ENCODE results near the gene PLSCR4. TPM values are rescaled to one million over a fixed set of nuclear protein-coding genes. Genes with fewer than 3 reads are reported as not detected.

The PLSCR4 gene
- total RNA-seq, 1 donor from 2014 or later: 1.1 TPM

- H3K4me1 Mint-ChIP-seq (ENCODE audit: low read depth, unreplicated experiment): no peaks in the 10 kb centered on the region
- Histone ChIP-seq H3K9me3 (ENCODE audit: insufficient read depth, low read depth, low read length) (no peaks in the 10 kb centered on the region), H3K4me3 (ENCODE audit: insufficient read depth, low read depth, low read length) (no peak overlapping the region), H2AFZ (ENCODE audit: low read depth, low read length) (no peak overlapping the region), H3K4me2 (ENCODE audit: low read length) (no peak overlapping the region), H3K36me3 (ENCODE audit: insufficient read depth, low read length) (no peaks in the 10 kb centered on the region), H3K9ac (ENCODE audit: low read length) (no peak overlapping the region), H3K27me3 (ENCODE audit: insufficient read depth, low read length) (no peaks in the 10 kb centered on the region), H3K27ac (ENCODE audit: low read depth, low read length) (no peak overlapping the region), H3K4me1 (ENCODE audit: insufficient read depth, low read length) (peaks cover 3% of the 10 kb centered on the region), H3K79me2 (ENCODE audit: insufficient read depth, low read length) (no peaks in the 10 kb centered on the region), H4K20me1 (ENCODE audit: insufficient read depth, low read length) (no peaks in the 10 kb centered on the region)
- no peak for TF ChIP-seq EZH2 (IDR thresholded peaks at IDR 0.05; ENCODE audit: insufficient read depth, low read length)
- TF ChIP-seq, protein P1, sequence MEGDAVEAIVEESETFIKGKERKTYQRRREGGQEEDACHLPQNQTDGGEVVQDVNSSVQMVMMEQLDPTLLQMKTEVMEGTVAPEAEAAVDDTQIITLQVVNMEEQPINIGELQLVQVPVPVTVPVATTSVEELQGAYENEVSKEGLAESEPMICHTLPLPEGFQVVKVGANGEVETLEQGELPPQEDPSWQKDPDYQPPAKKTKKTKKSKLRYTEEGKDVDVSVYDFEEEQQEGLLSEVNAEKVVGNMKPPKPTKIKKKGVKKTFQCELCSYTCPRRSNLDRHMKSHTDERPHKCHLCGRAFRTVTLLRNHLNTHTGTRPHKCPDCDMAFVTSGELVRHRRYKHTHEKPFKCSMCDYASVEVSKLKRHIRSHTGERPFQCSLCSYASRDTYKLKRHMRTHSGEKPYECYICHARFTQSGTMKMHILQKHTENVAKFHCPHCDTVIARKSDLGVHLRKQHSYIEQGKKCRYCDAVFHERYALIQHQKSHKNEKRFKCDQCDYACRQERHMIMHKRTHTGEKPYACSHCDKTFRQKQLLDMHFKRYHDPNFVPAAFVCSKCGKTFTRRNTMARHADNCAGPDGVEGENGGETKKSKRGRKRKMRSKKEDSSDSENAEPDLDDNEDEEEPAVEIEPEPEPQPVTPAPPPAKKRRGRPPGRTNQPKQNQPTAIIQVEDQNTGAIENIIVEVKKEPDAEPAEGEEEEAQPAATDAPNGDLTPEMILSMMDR (IDR thresholded peaks at IDR 0.05; ENCODE audit: insufficient read depth, low read depth, low read length): no peak
- FAIRE-seq (no peak), DNase-seq (ENCODE audit: low read depth) (no peak)
- no peaks in the 10 kb centered on the region for H3K27me3 Mint-ChIP-seq (ENCODE audit: low read depth, unreplicated experiment)
- H3K27ac Mint-ChIP-seq (ENCODE audit: unreplicated experiment): no peak overlapping the region
- H3K4me3 Mint-ChIP-seq (ENCODE audit: unreplicated experiment): no peak overlapping the region
- peaks cover 2% of the 10 kb centered on the region for H3K9me3 Mint-ChIP-seq (ENCODE audit: unreplicated experiment)
- no peaks in the 10 kb centered on the region for H3K36me3 Mint-ChIP-seq (ENCODE audit: low read depth, unreplicated experiment)
These were observed 3.0 kb downstream of the PLSCR4 start for GRCh38 chr3:146247911-146248310.

GRCh38 chr3:146246526-146246925 lies 4.4 kb downstream of the PLSCR4 start:
- H3K27ac ChIP-seq (ENCODE audit: low read depth, low read length): no peak overlapping the region
- Mint-ChIP-seq H3K27ac (ENCODE audit: unreplicated experiment) (no peak overlapping the region), H3K4me3 (ENCODE audit: unreplicated experiment) (no peak overlapping the region), H3K4me1 (ENCODE audit: low read depth, unreplicated experiment) (no peaks in the 10 kb centered on the region), H3K36me3 (ENCODE audit: low read depth, unreplicated experiment) (no peaks in the 10 kb centered on the region), H3K27me3 (ENCODE audit: low read depth, unreplicated experiment) (no peaks in the 10 kb centered on the region), H3K9me3 (ENCODE audit: unreplicated experiment) (no peaks in the 10 kb centered on the region)
- no peaks in the 10 kb centered on the region for H3K9me3 ChIP-seq (ENCODE audit: insufficient read depth, low read depth, low read length)
- H4K20me1 ChIP-seq (ENCODE audit: insufficient read depth, low read length): no peaks in the 10 kb centered on the region
- H3K79me2 ChIP-seq (ENCODE audit: insufficient read depth, low read length): no peaks in the 10 kb centered on the region
- no peaks in the 10 kb centered on the region for H3K27me3 ChIP-seq (ENCODE audit: insufficient read depth, low read length)
- no peak for DNase-seq (ENCODE audit: low read depth)
- no peak overlapping the region for H3K4me3 ChIP-seq (ENCODE audit: insufficient read depth, low read depth, low read length)
- no peak overlapping the region for H3K9ac ChIP-seq (ENCODE audit: low read length)
- no peak for TF ChIP-seq EZH2 (IDR thresholded peaks at IDR 0.05; ENCODE audit: insufficient read depth, low read length)
- TF ChIP-seq, protein P1 (IDR thresholded peaks at IDR 0.05; ENCODE audit: insufficient read depth, low read depth, low read length): no peak
- no peaks in the 10 kb centered on the region for H3K4me1 ChIP-seq (ENCODE audit: insufficient read depth, low read length)
- FAIRE-seq: no peak
- H2AFZ ChIP-seq (ENCODE audit: low read depth, low read length): no peak overlapping the region
- H3K4me2 ChIP-seq (ENCODE audit: low read length): no peak overlapping the region
- no peaks in the 10 kb centered on the region for H3K36me3 ChIP-seq (ENCODE audit: insufficient read depth, low read length)

- Histone ChIP-seq H3K27me3 (ENCODE audit: insufficient read depth, low read length) (no peaks in the 10 kb centered on the region), H3K36me3 (ENCODE audit: insufficient read depth, low read length) (no peaks in the 10 kb centered on the region), H3K27ac (ENCODE audit: low read depth, low read length) (no peak overlapping the region), H3K4me3 (ENCODE audit: insufficient read depth, low read depth, low read length) (no peak overlapping the region), H2AFZ (ENCODE audit: low read depth, low read length) (no peak overlapping the region), H3K79me2 (ENCODE audit: insufficient read depth, low read length) (no peaks in the 10 kb centered on the region), H3K4me2 (ENCODE audit: low read length) (no peak overlapping the region), H4K20me1 (ENCODE audit: insufficient read depth, low read length) (no peaks in the 10 kb centered on the region), H3K9ac (ENCODE audit: low read length) (no peak overlapping the region), H3K4me1 (ENCODE audit: insufficient read depth, low read length) (no peaks in the 10 kb centered on the region), H3K9me3 (ENCODE audit: insufficient read depth, low read depth, low read length) (no peaks in the 10 kb centered on the region)
- Mint-ChIP-seq H3K27me3 (ENCODE audit: low read depth, unreplicated experiment) (no peaks in the 10 kb centered on the region), H3K4me3 (ENCODE audit: unreplicated experiment) (no peak overlapping the region), H3K36me3 (ENCODE audit: low read depth, unreplicated experiment) (no peaks in the 10 kb centered on the region), H3K27ac (ENCODE audit: unreplicated experiment) (no peak overlapping the region), H3K9me3 (ENCODE audit: unreplicated experiment) (peaks cover 1% of the 10 kb centered on the region), H3K4me1 (ENCODE audit: low read depth, unreplicated experiment) (no peaks in the 10 kb centered on the region)
- FAIRE-seq: no peak
- DNase-seq (ENCODE audit: low read depth): no peak
- TF ChIP-seq EZH2 (IDR thresholded peaks at IDR 0.05; ENCODE audit: insufficient read depth, low read length): no peak
- TF ChIP-seq, protein P1 (IDR thresholded peaks at IDR 0.05; ENCODE audit: insufficient read depth, low read depth, low read length): no peak
These were observed 7.3 kb downstream of the PLSCR4 start for GRCh38 chr3:146243559-146243958.

Measured in astrocyte (in vitro differentiated cells and primary cell).